HG03103 (cell line): ENCODE measurements around the gene HAND1.

ENCODE experiments used
- ATAC-seq: cut with Tn5 transposase; IDR thresholded peaks from one replicate; pipeline ENCODE4 v1.9.1; 2021; ENCODE audit warnings: low read depth; ENCODE audit not compliant: unreplicated experiment

HAND1 gene

DNA sequence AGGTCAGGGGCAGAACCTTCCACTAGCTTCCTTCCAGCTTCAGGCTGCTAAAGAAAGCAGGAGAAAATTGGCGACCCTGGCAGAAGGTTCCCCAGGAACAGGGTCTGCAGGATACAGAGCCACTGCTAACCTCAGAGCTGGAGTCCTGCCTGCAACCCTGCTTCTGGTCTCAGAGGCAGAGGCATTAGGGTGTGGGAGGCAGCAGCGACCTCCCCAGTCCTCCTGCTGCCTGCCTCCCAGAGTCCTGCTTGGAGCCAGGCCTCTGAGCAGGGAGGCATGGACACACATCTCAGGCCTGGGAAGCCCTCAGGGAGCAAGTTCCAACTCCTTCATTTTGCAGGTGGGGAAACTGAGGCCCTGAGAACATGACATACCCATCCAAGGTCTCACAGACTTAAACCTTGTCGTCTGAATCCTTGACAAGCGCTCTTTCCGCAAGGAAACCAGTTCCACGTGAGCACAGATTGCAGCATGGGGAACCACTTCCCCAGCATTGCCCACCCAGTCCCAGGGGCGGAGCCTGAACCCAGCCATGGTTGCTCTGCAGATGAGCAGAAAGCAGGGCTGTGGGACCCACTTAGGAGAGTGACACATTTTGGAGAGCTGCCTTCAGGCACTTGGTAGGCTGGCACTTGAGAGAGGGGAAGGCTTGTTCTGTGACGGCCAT, 28.2 kb upstream of the HAND1 start:
- ATAC-seq: no peak

DNA sequence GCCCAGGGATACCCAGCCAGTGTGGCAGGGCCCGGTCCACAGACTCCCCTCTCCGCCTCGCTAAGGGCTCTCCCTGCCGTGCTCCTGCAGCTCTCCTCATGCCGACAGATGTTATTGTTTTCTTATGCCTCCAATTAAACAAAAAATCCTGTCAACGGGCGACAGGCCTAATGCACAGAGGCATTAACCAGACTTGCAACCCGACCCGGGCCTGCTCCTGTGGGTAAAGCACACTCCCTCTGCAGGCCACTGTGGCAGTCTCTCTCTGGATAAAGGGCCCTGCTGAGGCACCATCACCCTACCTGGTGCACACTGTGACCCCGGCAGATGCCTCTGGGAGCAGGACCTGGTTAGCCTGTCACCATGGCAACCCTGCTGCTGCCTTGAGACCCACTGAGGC, 27.5 kb upstream of the HAND1 start:
- ATAC-seq: no peak

DNA sequence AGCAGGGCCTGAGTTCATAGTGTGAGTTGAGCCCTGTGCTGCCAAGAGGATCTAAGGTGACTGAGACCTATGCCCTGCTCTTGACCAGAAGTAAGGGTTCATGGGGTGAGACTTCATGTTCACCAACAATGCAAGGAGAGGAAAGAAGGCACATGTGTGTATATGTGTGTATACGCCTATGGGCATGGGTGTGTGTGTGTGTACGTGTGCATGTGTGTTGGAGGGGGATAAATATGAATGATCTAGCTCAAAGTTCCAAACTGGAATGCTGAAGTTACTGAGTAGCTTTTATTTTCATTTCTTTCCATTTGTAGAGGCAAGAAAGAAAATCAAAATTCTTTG, 25.6 kb upstream of the HAND1 start:
- ATAC-seq: no peak

DNA sequence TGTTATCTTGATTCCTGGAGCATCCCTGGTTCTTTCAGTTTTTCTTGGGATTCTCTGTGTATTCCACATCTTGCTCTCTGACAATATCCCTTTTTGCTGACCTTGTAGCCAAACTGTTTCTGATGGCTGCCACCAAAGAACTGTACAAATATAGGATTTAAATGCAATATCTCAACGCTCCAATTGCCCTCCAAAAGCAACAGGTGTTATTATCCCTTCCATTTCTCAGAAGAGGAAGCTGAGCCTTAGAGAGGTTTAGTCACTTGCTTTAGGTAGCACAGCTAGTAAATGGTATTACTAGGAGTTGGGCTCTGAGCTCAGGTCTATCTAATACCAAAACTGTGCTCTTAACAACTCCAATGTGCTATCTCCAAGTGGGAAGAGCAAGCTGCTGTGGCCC, 24.2 kb upstream of the HAND1 start:
- no peak for ATAC-seq

DNA sequence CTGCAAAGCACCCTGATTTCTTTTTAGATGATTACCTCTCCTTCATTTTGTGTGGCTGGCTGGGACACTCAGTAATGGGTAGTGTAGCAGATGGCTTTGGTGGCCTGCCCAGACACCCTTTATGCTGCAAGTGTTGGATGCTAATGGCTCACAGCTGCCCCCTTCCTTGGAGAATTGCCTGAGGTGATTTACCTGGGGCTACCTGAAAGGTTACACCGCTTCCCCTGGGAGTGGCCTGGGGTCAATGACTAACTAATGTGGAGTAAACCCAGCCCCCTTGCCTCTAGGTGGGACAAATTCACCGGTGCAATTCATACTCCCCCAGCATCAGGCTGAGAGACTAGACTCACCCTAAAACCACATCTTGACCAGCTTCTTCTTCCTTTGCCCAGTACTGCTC, 23.5 kb upstream of the HAND1 start:
- no peak for ATAC-seq

DNA sequence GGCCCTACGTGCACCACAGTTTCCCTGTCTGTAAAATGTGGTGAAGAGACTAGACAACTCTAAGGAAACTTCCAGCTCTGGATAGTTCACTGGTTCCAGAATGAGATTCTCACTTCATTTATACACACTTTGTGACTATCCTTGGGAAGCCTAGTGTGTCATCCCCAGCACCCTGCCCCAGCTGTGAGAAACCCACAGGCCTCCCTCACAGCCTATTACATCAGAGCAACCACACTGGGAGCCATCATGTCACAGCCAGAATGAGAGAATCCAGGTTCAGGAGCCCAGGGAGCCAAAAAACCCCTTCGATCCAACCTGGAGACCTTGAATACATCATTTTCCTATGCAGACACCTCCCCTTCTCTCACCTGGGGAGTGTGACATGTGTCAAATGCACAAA, 21.0 kb upstream of the HAND1 start:
- ATAC-seq: no peak

DNA sequence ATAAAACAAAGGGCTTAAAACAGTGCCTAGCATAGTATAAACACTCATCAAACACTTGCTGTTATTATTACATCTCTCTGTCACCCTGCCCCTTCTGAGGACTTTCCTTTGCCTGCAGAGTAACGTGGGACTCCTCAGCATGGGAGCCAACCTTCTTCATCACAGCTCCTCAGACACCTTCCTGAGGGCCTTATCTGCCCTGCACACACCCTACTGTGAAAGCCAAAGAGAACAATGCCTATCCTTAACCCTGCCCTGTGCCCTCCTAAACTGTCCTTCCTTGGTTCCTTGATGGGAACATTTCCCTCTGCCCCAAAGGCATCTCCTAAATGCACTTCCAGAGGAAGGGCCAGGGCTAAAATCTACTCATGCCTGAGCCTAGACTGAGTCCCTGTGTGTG, 20.6 kb upstream of the HAND1 start:
- ATAC-seq: no peak

DNA sequence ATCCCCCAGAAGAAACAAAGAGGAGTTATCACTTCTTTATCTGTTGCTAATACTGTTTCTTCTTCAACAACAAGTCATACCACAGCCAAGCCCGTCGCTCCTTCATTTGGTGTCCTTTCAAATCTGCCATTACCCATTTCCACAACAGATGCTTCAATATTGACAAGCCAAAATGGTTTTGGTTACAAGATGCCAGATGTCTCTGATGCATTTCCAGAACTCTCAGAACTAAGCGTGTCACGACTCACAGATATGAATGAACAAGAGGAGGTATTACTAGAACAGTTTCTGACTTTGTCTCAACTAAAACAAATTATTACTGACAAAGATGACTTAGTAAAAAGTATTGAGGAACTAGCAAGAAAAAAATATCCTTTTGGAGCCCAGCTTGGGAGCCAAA, 16.0 kb upstream of the HAND1 start:
- no peak for ATAC-seq

DNA sequence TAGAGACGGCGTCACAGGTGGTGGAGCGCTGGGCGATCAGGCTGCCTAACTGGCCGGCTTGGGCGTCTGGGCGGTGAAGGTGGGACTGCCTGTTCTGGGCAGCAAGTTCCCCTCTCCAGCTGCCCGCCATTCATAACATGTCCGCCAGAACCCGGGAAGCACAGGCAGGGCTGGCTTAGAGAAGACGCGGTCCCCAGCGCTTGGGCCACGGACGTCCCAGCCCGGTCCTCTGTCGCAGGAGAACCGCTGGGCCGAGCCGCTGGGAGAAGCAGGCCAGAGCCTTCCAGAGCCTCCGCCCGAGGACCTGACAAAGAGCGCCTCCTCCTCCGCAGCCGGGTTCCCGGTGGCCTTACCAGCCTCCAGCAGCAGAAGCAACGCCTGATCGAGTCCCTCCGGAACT, 15.2 kb upstream of the HAND1 start:
- no peak for ATAC-seq

DNA sequence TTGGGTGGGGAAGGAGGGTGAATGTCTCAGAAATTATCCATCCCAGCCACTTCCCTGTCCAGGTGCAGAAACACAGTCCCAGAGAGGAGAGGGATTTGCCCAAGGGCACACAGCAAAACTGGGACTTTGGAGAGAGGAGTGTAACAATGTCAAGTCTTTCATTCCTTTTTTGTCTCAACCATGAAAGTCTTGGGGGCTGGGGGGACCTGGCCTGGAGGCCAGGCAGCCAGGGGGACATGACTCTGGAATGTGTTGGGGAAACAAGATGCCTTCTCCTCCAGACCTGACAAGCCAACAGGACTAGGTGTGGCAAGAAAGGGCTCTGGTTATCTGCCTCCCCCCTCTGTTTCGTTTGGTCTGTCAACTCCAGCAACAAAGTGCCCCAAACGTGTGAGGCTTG, 13.9 kb upstream of the HAND1 start:
- no peak for ATAC-seq

DNA sequence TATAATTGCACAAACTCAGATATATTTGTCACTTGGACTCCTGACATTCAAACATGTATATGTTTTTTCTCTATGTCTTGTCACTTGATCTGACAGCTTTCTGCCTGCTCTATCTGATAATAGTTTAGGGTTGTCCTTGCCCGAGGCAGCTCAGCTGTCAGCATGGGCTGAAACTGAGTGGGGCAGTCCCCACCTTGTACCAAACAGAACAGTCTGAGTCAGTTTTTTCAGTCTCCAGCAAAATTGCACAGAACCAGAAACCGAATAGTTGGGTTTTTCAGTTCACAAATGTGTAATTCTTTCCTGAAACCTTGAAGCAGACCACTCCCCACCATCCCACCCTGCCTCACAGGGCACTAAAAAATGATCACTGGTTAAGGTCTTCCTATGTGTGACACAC, 9.5 kb upstream of the HAND1 start:
- peak; percentile 96 for ATAC-seq

DNA sequence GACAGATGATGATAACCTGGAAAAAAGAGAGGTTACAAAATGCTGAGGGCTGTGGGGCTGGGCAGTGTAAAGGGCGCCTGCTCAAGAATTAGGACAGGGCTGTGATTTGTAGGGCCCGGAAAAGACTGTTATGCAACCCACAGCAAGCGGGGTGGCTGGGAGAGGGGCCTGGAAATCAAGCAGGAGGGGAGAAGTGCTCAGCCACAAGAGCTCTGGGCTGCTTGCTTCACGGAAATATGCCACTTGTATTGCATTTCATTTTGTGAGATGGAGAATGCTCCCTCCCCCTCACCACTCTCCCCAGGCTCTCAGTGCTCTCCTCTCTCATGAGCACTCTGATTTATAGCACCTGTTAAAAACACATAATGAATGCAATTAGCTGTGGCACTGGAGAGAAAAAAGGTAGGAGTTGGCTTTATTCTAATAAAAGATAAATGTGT, 8.4 kb upstream of the HAND1 start:
- no peak for ATAC-seq

DNA sequence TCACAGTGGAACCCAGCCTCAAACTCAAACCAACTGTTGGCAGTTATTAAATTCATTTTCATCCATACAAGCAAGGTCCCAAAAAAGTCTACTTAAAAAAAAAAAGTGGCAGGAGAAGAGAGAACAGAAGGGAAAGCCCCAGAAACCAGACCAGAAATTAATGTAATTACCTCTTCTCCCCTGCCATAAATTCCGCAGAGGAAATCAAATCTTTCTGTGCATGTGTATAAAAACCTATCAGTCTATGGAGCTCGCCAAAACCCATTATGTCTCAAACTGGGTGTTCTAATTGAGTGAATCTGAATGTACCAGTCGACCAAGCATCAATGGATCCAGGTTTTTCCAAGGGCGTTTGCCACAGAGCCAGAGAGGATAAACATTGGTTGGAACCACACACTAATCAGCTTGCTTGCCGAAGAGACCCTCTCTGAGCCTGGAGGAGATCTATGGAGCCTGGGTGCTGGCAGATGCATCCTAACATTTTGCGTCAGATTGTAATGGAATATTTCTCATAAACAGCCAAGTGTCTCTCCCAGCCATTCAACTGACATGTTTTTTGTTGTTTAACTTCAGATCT, 7.9 kb upstream of the HAND1 start:
- no peak for ATAC-seq

DNA sequence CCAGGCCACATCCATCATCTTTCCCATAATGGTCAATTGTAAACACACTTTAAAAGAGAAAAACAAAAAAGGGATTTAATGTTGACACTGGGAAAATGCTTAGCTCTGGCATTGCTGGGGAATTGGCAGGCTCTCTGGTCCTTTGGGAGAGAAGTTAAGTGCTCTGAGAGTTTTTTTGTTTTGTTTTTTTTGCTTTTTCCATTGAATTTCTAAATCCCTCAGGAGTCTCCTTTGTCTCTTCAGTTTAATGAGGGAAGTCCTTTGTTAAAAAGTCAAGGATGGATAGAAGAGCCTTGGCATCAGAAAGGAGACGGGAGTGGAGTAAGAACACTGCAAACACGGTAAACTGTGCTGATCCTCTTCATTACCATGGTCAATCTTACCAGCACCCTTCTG, 7.1 kb upstream of the HAND1 start:
- no peak for ATAC-seq

DNA sequence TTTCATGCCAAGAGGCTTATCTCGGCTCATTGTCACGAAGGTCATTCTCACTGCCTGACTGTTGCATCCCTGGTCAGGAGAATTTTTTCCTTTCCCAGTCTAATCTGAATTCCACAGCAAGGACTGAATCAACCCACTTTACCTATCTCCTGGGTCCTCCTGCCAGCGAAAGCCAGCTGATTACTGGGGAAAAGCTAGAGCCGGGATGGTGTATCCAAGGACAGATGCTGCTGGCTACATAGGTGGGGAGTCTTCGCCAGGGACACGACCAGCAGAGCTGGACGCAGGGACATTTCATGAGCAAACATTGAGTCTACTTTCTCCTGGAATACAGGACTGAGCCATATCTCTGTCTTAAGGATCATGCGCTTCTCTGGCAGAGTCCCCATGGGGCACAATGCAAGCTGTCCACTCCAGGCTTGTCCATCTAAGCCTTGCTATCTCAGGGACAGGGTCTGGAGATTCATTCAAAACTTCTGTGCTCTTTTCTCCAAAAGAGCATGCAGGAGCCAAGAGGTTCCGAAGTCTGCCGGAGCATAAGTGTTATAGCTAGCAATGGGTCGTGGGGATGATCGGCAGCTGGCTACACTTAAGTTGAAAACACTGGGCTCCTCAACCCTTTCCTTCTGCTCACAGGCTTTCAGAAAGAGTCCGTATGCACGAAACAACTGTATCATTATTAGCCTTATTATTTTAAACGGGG, 6.5 kb upstream of the HAND1 start:
- ATAC-seq: no peak

DNA sequence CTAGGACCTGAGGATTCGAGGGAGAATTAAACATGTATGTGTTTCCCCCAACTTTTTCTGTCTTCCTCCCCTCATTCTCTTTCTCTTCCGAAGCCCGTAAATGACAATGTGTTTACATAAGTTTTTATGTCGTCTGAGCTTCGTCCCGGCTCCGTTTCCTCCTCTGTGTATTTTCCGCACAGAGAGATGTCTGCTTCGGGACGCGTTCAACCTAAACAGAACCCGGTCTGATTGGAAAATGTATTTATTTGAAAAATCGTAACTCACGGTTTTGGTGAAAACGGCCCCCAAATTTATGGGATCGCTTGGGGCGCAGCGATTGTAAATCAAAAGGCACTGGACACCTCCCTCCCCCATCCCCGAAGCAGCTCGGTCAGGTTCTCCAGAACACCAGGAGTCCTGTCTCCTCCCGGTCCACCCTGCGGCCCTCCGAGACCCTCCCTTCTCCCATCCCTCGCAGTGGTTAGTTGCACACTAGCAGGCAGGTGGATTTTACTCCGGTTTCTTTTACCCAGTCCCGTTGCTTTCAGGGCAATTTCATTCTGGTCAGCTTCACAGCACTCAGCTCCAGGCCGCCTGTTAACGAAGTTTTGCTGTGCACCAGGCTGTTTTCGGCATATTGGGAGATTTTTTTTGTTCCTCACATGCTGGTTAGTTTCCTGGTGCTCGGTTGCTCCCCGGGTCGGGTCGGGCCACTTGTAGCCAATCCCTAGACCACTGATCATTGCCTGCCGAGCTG, 5.8 kb upstream of the HAND1 start:
- ATAC-seq: no peak

DNA sequence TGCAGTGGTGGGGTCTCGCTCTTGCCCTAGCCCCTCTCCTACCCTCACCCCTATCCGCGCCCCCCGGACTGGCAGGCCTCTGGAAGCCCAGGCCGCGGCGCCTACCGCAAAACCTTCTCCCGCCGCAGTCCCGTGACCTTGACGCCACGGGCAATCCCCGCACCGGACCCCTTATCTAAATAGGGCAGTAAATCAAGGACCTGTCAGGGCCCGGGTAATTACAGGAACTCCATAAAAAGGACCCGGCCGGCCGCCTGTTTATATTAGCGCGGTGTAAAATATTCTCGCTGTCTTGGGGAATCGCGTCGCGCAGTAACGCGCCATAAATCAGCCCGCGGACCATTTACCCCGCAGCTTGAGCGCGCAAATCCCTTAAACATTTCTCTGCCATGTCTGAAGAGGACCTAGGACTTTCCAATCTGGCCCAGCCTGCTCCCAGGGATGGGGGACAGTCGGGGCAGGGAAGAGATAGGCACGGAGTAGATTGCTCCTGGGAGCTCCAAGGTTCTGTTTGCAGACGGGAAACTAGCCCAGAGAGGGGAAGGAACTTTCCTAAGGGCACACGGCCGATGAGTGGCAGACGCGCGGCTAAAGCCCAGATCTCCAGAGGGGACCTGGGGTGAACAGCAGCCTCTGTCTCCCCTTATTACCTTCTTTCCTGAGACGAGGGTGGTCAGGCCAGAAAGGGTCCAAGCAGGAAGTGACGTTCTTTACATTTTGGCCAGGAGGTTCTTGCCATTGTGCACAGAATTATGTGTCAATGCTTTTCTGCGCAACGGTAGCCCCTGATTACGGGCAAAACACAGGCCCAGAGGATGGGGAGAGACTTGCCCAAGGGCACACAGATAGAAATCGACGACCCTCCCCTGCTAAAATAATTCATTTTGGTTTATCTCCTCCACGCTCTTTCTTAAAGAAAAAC, 4.8 kb upstream of the HAND1 start:
- no peak for ATAC-seq

DNA sequence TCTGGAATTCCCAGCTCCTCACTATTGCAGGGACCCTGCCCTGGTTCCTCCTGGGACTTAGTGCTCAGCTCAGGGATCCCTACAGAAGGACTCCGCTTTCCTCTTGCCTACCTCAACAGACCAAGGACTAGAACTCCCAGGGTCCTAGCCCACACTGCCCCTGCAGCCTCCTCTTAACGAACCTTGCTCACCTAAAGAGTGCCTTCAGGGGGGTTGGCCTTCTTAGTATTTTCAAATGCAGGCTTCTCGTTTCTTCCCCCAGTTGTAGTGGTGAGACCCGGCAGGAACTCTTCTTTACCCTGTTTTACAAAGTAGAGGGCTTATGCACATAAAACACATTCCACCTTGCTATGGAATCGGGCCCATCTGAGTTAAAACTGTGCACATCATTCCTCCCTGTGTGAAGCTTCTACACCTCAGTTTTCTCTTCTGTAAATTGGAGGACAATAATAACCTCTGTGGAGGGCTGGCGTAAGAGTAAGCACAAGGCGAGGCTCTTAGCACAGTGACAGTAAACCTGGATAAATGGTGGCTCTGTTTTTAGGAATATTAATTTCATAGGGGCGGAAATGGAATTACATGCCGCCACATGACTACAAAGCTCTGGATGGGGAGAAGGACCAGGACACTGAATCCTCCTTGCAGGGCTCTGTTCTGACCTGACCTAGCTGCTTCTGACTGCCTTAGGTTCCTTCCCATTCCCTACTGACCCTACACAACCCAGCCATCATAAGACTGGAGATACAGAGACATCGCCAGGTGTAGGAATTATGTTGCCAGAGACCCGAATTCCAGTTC, 3.8 kb upstream of the HAND1 start:
- no peak for ATAC-seq

DNA sequence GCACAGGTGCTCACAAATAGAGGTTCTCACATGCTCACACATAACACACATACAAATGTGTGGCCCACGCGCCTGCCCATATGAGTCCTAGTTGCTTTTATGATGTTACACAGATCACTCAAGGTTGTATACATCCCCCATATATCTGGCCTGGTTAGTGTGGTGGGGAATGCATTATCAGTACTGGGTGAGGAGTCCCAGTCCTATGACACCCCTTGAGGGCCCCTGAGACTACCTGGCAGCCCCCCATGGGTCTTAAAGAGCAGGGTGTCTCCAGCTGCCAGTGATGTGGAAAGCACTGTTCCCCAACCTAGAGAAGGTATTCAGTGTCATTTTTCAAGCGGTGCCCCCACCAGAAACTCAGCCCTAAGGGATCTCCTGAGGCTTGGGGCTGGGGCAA, 2.8 kb upstream of the HAND1 start:
- no peak for ATAC-seq
